Measurements from ENCODE around the gene HOXD12. TPM values are rescaled to one million over a fixed set of nuclear protein-coding genes. Genes with fewer than 3 reads are reported as not detected.

Gene HOXD12
- total RNA-seq, 2 donors from 2014 or later, result 0.36 TPM; not detected in 1

GRCh38 chr2:176072951-176073904 is 26.4 kb upstream of the HOXD12 start:
- DNase-seq (ENCODE audit: low spot score), result no peak
- Histone ChIP-seq H3K4me1 (replicated peaks) (no peaks in the 10 kb centered on the region), H3K4me3 (no peak overlapping the region), H3K27me3 (replicated peaks; ENCODE audit: insufficient read depth) (peaks cover 7% of the 10 kb centered on the region), H3K9me3 (no peaks in the 10 kb centered on the region), H3K36me3 (no peaks in the 10 kb centered on the region), H3K27ac (no peak overlapping the region)
- WGBS, result 57% methylated on average over 29 of the region's 29 CpGs
- TF ChIP-seq POLR2A (IDR thresholded peaks at IDR 0.05), result no peak
- no peak for TF ChIP-seq POLR2AphosphoS5 (IDR thresholded peaks at IDR 0.05)
- TF ChIP-seq CTCF (IDR thresholded peaks at IDR 0.05), result no peak
- intact Hi-C loops (cut with DNase I), result no loop called here

GRCh38 chr2:176074919-176075425 is 24.6 kb upstream of the HOXD12 start:
- no peaks in the 10 kb centered on the region for H3K36me3 ChIP-seq
- H3K4me1 ChIP-seq (replicated peaks), result no peaks in the 10 kb centered on the region
- whole genome bisulfite sequencing, result 48% methylated on average over 7 of the region's 7 CpGs
- H3K9me3 ChIP-seq, result no peaks in the 10 kb centered on the region
- H3K27me3 ChIP-seq (replicated peaks; ENCODE audit: insufficient read depth), result peaks cover 11% of the 10 kb centered on the region
- DNase-seq (ENCODE audit: low spot score), result no peak
- intact Hi-C loops (cut with DNase I), result loop anchor here (5.0 kb wide), 1 partner anchor 73 kb away; the partner anchor contains the start of gene LNPK
- no peak for TF ChIP-seq POLR2AphosphoS5 (IDR thresholded peaks at IDR 0.05)
- TF ChIP-seq POLR2A (IDR thresholded peaks at IDR 0.05), result no peak
- no peak for TF ChIP-seq CTCF (IDR thresholded peaks at IDR 0.05)
- no peak overlapping the region for H3K4me3 ChIP-seq
- no peak overlapping the region for H3K27ac ChIP-seq

GRCh38 chr2:176075481-176075880 is 24.1 kb upstream of the HOXD12 start:
- 8% methylated on average over 15 of the region's 15 CpGs for WGBS
- H3K4me1 ChIP-seq (replicated peaks), result no peaks in the 10 kb centered on the region
- DNase-seq (ENCODE audit: low spot score), result no peak
- H3K27me3 ChIP-seq (replicated peaks; ENCODE audit: insufficient read depth), result peaks cover 11% of the 10 kb centered on the region
- no peak for TF ChIP-seq POLR2AphosphoS5 (IDR thresholded peaks at IDR 0.05)
- TF ChIP-seq POLR2A (IDR thresholded peaks at IDR 0.05), result no peak
- TF ChIP-seq CTCF (IDR thresholded peaks at IDR 0.05), result no peak
- no peak overlapping the region for H3K27ac ChIP-seq
- intact Hi-C loops (cut with DNase I), result loop anchor here (5.0 kb wide), 1 partner anchor 73 kb away; the partner anchor contains the start of gene LNPK
- no peak overlapping the region for H3K4me3 ChIP-seq
- no peaks in the 10 kb centered on the region for H3K36me3 ChIP-seq
- no peaks in the 10 kb centered on the region for H3K9me3 ChIP-seq

- 30% methylated on average over 7 of the region's 7 CpGs for WGBS
Observed at GRCh38 chr2:176076063-176076462, 23.5 kb upstream of the HOXD12 start.

More at GRCh38 chr2:176076063-176076462, 23.5 kb upstream of the HOXD12 start:
- Histone ChIP-seq H3K4me3 (no peak overlapping the region), H3K27me3 (replicated peaks; ENCODE audit: insufficient read depth) (peaks cover 11% of the 10 kb centered on the region), H3K9me3 (no peaks in the 10 kb centered on the region), H3K36me3 (no peaks in the 10 kb centered on the region), H3K4me1 (replicated peaks) (no peaks in the 10 kb centered on the region), H3K27ac (no peak overlapping the region)
- intact Hi-C loops (cut with DNase I), result loop anchor here (5.0 kb wide), 1 partner anchor 74 kb away; the partner anchor contains the start of gene LNPK
- no peak for TF ChIP-seq POLR2A (IDR thresholded peaks at IDR 0.05)
- TF ChIP-seq CTCF (IDR thresholded peaks at IDR 0.05), result no peak
- no peak for TF ChIP-seq POLR2AphosphoS5 (IDR thresholded peaks at IDR 0.05)
- no peak for DNase-seq (ENCODE audit: low spot score)

Measured in prostate gland (tissue), 2 donors.